ENCODE results near the gene MX1. TPM values are rescaled to one million over a fixed set of nuclear protein-coding genes. Genes with fewer than 3 reads are reported as not detected.

The MX1 gene
- total RNA-seq, 1 experiment from 2014 or later, result 2.0 TPM

DNA sequence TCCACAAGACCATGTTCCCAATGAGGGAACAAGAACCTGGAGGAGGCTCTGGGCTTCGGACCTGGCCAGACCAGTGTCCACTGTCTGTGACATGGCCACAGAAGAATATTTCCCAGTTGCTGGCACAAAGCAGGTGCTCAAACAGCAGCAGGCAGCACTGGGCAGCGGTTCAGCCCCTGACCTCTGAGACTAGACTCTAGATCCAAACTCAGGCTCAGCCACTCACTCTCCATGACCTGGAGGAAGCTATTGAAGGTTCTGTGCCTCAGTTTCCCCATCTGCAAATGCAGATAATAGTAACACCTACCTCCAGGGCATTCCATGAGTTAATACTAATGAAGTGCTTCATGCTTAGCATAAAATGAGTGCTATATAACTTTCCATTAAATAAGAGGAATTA, 73.9 kb downstream of the MX1 start:
- POLR2A ChIA-PET, result no interaction called here
- no peaks in the 10 kb centered on the region for H3K79me2 ChIP-seq (ENCODE audit: insufficient read depth, low read length)
- no peak overlapping the region for H3K4me2 ChIP-seq (ENCODE audit: low read length)
- CTCF ChIA-PET, result no interaction called here
- BruUV-seq (replicated peaks), result no TSS peak
- RAD21 ChIA-PET (ENCODE audit: low non-redundant PET in 1 of 2, low total read pairs in 2 of 2, uncharacterized antibody in 2 of 2, unreplicated experiment in 2 of 2), result no interaction called here
- DNase-seq (ENCODE audit: low read depth, low spot score), result no peak
- H3K4me1 ChIP-seq (ENCODE audit: control insufficient read depth in 1 of 2, insufficient read depth in 2 of 2, low read length in 2 of 2), result no peaks in the 10 kb centered on the region
- H3K9me2 ChIP-seq (ENCODE audit: insufficient read depth), result no peaks in the 10 kb centered on the region
- intact Hi-C loops (cut with micrococcal nuclease), result no loop called here
- peaks cover 10% of the 10 kb centered on the region for H3K27me3 ChIP-seq (ENCODE audit: insufficient read depth, low read length)
- H4K20me1 ChIP-seq (ENCODE audit: insufficient read depth), result no peaks in the 10 kb centered on the region
- no peak overlapping the region for H2AFZ ChIP-seq (ENCODE audit: low read depth, low read length, poor library complexity, severe bottlenecking)
- ATAC-seq, result no peak
- no peak overlapping the region for H3K4me3 ChIP-seq (replicated peaks in 1 of 2; ENCODE audit: low read depth in 1 of 2, low read length in 2 of 2)
- H3K9ac ChIP-seq (ENCODE audit: low read length), result no peak overlapping the region
- TF ChIP-seq POLR2AphosphoS5 (IDR thresholded peaks at IDR 0.05; ENCODE audit: low read depth, low read length), result no peak
- TF ChIP-seq, protein P1, sequence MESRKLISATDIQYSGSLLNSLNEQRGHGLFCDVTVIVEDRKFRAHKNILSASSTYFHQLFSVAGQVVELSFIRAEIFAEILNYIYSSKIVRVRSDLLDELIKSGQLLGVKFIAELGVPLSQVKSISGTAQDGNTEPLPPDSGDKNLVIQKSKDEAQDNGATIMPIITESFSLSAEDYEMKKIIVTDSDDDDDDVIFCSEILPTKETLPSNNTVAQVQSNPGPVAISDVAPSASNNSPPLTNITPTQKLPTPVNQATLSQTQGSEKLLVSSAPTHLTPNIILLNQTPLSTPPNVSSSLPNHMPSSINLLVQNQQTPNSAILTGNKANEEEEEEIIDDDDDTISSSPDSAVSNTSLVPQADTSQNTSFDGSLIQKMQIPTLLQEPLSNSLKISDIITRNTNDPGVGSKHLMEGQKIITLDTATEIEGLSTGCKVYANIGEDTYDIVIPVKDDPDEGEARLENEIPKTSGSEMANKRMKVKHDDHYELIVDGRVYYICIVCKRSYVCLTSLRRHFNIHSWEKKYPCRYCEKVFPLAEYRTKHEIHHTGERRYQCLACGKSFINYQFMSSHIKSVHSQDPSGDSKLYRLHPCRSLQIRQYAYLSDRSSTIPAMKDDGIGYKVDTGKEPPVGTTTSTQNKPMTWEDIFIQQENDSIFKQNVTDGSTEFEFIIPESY (IDR thresholded peaks at IDR 0.05; ENCODE audit: extremely low read depth, insufficient replicate concordance, low read length), result no peak
- TF ChIP-seq EZH2 (IDR thresholded peaks at IDR 0.05), result no peak
- TF ChIP-seq JUND (IDR thresholded peaks at IDR 0.05), result no peak
- TF ChIP-seq CEBPB (IDR thresholded peaks at IDR 0.05; ENCODE audit: low read depth), result no peak
- TF ChIP-seq, protein P2, sequence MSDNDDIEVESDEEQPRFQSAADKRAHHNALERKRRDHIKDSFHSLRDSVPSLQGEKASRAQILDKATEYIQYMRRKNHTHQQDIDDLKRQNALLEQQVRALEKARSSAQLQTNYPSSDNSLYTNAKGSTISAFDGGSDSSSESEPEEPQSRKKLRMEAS (IDR thresholded peaks at IDR 0.05), result no peak
- TF ChIP-seq FOSL1 (IDR thresholded peaks at IDR 0.05; ENCODE audit: low read depth), result no peak
- no peak for TF ChIP-seq SP1 (IDR thresholded peaks at IDR 0.05; ENCODE audit: low read depth)
- no peak for TF ChIP-seq EZH2phosphoT487 (IDR thresholded peaks at IDR 0.05; ENCODE audit: borderline replicate concordance)
- no peak for TF ChIP-seq CBX3 (IDR thresholded peaks at IDR 0.05; ENCODE audit: low read depth)
- no peak for TF ChIP-seq ELF1 (IDR thresholded peaks at IDR 0.05; ENCODE audit: borderline replicate concordance, low read depth)
- no peak for TF ChIP-seq SRF (IDR thresholded peaks at IDR 0.05; ENCODE audit: low read depth)
- TF ChIP-seq ZFX (IDR thresholded peaks at IDR 0.05), result no peak
- TF ChIP-seq EGR1 (IDR thresholded peaks at IDR 0.05; ENCODE audit: low read depth), result no peak
- no peak for TF ChIP-seq ZNF274 (IDR thresholded peaks at IDR 0.05; ENCODE audit: low read depth, low read length)
- no peak for TF ChIP-seq POLR2A (IDR thresholded peaks at IDR 0.05; ENCODE audit: borderline replicate concordance, extremely low read depth, insufficient read depth, insufficient read length)
- TF ChIP-seq YY1 (IDR thresholded peaks at IDR 0.05; ENCODE audit: extremely low read depth, insufficient replicate concordance, low read depth, low read length), result no peak
- TF ChIP-seq TCF7L2 (IDR thresholded peaks at IDR 0.05; ENCODE audit: borderline replicate concordance, extremely low read depth, insufficient read depth, insufficient read length), result no peak
- TF ChIP-seq, protein P3, sequence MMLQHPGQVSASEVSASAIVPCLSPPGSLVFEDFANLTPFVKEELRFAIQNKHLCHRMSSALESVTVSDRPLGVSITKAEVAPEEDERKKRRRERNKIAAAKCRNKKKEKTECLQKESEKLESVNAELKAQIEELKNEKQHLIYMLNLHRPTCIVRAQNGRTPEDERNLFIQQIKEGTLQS (IDR thresholded peaks at IDR 0.05), result no peak
- H3K27ac ChIP-seq (ENCODE audit: low read depth, low read length), result no peak overlapping the region
- H3K36me3 ChIP-seq (ENCODE audit: control insufficient read depth in 1 of 2, insufficient read depth in 2 of 2, low read length in 2 of 2), result no peaks in the 10 kb centered on the region
- H3K9me3 ChIP-seq (ENCODE audit: control insufficient read depth in 1 of 2, insufficient read depth in 1 of 2, low read depth in 1 of 2, low read length in 2 of 2), result no peaks in the 10 kb centered on the region
